Measurements from ENCODE around the gene TRERF1.

DNA sequence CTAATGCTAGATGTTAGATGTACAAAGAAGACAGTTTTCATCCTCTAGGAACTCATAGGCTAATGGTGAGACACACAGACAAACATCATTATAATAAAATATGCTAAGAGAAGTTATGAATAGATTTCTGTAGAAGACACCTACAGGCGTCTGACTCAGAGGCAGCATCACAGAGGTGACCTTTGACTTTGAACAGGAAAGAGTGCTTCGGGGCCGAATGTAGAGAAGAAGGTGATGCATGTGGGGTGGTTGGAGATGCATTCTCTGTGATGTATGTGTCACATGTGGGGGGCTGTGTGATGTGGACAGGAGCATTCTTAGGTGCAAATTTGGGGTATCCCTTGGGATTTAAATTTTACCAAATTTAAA is 271.8 kb downstream of the TRERF1 start:
- TF ChIP-seq, protein P1, sequence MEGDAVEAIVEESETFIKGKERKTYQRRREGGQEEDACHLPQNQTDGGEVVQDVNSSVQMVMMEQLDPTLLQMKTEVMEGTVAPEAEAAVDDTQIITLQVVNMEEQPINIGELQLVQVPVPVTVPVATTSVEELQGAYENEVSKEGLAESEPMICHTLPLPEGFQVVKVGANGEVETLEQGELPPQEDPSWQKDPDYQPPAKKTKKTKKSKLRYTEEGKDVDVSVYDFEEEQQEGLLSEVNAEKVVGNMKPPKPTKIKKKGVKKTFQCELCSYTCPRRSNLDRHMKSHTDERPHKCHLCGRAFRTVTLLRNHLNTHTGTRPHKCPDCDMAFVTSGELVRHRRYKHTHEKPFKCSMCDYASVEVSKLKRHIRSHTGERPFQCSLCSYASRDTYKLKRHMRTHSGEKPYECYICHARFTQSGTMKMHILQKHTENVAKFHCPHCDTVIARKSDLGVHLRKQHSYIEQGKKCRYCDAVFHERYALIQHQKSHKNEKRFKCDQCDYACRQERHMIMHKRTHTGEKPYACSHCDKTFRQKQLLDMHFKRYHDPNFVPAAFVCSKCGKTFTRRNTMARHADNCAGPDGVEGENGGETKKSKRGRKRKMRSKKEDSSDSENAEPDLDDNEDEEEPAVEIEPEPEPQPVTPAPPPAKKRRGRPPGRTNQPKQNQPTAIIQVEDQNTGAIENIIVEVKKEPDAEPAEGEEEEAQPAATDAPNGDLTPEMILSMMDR (conservative IDR thresholded peaks at IDR 0.05; ENCODE audit: low read depth in 2 of 2): no peak
- no peak for TF ChIP-seq STAT1 (IDR thresholded peaks at IDR 0.05; ENCODE audit: unreplicated experiment)

Measured in GM23338 (cell line).